ENCODE measurements around the gene SLC46A1.
A peak's percentile ranks its signal among the peaks of the same experiment; 100 is the strongest.

SLC46A1 gene

DNA sequence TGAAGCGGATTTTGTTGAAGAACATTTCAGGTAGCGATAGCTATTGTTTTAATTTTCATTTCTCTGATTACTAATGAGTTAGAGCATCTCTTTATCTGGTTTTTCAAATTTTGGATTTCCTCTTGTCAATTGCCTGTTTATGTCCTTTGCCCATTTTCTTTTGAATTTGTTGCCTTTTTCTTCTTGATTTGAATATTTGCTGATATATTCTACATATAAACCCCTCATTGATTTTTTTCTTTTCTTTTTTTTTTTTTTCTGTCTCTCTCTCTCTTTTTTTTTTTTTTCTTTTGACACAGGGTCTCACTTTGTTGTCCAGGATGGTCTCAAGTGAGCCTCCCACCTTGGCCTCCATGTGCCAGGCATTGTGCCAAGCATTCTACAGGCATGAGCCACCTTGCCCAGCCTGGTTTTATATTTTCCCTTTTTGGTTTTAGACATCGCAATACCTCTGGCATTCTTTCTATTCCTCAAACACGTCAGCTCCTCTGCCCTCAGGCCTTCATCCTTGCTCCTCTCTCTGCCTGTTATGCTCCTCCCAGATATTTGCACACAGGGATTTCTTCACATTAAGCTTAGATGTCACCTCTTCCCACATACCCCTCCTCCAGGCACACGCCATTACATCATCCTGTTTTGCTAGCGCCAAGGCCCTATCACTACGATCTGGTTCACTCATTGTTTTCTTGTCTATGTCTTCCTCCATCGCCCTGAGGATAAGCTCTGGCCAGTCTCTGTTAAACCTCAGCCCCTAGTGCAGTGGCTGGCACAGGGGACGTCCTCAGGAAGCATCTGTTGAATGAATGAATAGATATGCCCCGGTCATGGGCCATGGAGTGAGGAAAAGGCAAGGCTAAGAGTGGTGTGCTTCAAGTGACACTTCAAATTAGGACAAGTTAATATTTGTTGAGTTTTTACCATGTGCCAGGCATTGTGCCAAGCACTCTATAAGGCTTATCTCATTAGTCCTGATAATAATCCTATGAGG lies 25.9 kb downstream of the SLC46A1 start:
- no peak for DNase-seq

DNA sequence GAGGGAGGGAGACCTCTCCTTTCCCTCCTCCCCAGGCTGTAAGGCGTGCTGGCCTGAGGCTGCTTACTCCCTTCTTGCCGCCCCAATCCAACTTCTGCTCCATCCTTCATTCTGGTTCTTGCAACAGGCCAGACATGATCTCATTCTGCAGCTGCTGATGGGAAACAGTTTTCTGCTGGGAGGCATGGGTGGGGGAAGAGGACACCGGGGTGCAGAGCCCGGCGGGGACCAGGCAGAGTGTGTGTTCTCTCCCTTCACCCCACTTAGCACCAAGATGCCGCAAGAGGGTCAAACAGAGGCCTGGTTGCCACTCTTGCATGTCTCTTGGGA lies 33.1 kb downstream of the SLC46A1 start:
- no peak for DNase-seq

DNA sequence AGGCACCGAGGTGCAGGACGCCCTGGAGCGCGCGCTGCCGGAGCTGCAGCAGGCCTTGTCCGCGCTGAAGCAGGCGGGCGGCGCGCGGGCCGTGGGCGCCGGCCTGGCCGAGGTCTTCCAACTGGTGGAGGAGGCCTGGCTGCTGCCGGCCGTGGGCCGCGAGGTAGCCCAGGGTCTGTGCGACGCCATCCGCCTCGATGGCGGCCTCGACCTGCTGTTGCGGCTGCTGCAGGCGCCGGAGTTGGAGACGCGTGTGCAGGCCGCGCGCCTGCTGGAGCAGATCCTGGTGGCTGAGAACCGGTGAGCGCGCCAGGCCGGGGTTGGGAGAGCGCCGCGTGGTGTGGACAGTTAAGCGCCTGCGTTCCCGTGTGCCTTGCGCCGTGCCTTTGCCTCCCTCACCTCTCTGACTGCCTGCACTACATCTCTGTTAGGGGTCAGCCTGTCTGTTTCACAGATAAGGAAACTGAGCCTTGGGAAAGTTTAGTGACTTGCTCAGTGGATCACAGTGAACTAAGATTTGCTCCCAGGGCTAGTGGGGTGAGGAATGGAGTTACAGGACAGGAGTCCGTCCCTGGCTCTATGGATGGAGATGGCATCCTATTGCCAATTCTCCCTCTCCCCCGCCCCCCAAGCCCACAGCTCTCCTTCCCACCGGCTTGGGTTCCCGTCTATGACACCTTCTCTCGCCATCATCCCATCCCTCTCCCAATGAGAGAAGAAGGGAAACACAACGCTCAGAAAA lies 33.6 kb downstream of the SLC46A1 start:
- no peak for DNase-seq

DNA sequence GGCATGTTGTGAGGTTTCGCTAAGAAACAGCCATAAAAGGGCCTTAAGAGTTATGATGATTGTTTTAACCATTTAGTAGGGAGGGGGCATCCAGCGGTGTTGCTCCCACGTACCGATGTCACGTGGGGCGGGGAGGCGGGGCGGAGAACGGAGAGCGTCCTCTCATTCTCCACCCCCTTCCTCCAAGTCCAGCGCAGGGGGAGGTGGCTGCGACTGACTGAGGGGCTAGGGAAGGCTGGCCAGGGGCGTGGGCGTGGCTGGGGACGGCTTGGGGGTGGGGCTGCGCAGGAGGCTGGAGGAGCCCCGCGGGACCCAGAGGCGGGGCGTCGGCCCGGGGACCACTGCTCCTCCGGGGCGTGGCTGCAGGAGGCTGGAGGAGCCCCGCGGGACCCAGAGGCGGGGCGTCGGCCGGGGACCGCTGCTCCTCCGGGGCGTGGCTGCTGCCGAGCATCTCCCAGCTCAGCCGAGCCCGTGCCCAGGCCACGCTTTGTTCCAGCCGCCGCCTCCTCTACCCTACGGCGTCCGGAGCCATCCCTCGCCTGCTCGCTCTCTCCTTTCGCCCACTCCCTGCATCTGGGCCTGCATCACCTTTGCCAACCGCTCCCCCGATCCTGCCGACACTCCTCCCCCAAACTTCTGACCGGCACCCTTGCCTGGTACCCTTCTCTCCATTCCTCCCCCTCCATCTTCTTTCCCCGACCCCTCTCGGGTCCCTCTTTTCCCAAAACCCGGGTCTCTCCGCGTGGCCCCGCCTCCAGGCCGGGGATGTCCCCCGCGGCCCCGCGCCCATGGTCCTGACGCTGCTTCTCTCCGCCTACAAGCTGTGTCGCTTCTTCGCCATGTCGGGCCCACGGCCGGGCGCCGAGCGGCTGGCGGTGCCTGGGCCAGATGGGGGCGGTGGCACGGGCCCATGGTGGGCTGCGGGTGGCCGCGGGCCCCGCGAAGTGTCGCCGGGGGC lies 34.5 kb downstream of the SLC46A1 start, which contains the start of gene SARM1:
Gene SARM1, plus strand, starts transcription at position 450 of the 958 bp plus-strand sequence. Its CDS starts 339 bp downstream, at position 789.
- peak; percentile 89 to 91 for DNase-seq

DNA sequence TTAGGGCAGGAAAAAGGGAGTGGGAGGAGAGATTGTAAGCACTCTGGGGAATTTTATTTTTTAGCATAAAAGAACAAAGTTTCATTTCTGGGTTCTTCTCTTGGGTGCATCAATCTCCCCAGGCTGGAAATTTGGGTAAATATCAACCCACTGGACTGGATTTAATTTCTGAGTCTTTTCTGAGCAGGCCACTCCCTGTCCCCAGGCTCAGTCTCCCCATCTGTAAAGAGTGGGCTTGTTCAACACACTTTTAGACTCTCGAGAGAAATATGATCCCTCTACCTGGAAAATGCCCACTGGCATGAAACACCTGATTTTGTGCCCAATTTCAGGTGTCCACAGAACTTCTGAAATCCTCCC lies 35.3 kb downstream of the SLC46A1 start:
- DNase-seq, result no peak

DNA sequence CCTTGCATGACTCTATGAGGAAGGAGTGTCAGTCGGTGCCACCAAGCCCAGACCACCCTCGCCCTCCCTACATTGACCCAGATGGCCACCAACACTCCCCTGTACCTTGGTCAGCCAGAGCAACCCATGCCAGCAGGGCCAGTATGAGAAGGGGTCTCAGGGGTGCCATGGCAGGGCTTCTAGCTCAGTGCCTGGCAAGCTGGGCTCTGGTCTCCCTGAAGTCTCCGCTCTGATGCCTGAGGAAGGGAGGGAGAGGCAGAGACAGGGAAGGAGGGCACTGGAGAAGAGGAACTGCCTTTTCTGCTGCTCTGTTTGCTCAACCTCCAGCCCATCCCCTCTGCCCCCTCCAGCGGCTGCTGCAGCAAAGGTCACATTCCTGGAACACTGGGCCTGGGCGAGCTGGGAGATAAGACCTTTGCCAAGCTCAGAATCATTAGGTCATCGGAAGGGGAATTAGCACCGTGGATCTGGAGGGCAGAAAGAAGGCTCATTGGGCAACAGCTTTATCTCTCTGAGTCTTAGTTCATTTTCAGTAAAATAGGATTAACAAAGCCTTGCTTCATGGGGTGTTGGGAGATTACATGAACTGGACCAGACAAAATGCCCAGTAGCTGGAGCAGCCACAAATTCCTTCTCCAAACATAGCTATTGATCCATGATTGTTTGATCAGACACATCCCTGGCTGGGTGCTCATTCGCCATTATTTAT lies 35.8 kb downstream of the SLC46A1 start, which contains the start of gene VTN:
Gene VTN, minus strand, starts transcription at position 273 of the 709 bp plus-strand sequence. Its CDS starts 104 bp downstream, at position 169.
- no peak for DNase-seq

DNA sequence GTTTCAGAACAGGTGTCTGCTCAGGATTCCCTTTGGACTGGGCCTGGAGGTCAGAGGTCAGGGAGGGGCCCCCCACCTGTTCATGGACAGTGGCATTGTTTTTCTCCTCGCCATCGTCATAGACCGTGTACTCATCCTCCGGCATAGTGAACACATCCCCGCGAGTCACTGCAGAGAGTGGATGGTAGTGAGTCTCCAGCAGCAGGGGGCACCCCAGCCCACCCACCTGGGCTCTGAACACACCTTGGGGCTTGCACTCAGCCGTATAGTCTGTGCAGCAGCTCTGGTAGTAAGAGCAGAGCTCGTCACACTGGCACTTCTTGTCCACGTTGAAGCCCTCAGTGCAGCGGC lies 36.4 kb downstream of the SLC46A1 start:
- DNase-seq, result no peak

DNA sequence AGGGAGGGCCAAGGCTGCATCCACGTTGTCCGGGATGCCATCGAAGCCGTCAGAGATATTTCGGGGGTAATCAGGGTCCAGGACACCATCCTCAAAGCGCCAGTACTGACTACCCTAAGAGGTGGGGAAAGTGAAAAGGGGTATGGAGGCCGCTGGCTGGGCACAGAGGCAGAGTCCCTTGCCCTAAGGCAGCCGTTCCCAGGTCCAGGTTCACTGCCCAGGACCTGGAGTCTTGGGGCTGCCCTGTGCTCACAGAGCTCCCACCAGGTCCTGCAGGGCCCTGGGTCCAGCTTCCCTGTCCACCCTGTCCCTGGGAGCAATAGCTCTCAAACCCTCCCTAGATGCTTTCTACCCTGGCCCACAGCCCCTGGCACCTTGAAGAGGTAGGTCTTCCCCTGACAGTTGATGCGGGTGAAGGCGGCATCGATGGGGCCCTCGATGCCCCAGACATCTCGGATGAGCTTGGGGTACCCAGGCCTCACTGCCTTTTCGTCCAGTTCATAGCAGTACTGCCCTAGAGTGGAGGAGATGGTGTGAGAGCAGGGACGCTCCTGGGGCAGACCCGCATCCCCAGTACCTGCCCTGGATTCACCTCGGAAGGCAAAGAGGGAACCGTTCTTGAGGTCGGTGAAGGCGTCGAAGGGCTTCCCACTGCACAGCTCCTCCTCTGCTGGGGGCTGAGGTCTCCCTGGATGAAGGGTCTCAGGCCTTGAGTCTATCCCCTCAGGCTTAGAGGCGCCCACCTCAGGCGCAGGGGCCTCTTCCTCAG lies 36.9 kb downstream of the SLC46A1 start:
- DNase-seq, result no peak

DNA sequence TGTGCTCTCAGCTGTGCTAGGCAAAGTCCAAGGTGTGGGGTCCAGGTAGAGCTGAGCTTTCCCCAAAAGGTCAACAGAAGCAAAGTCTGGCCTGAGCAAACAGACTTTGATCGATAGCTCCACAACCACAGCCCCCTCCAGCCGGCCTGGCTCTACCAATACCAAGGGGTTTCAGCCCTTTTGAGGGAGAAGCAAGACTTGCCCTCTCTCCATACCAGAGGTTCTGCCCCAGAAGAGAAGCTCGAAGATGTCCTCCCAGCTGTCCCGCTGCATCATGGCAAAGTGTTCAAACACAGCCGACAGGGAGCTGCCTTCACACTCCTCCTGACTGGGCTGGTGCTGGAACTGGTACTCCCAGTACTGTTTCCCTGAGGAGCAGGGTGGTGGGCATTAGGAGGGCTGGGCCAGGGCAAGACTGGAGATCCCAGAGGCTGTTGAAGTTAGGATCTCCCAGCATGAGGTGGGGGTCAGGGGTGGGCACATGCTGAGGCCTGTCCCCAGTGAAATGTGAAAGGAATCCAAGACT lies 37.6 kb downstream of the SLC46A1 start:
- no peak for DNase-seq

DNA sequence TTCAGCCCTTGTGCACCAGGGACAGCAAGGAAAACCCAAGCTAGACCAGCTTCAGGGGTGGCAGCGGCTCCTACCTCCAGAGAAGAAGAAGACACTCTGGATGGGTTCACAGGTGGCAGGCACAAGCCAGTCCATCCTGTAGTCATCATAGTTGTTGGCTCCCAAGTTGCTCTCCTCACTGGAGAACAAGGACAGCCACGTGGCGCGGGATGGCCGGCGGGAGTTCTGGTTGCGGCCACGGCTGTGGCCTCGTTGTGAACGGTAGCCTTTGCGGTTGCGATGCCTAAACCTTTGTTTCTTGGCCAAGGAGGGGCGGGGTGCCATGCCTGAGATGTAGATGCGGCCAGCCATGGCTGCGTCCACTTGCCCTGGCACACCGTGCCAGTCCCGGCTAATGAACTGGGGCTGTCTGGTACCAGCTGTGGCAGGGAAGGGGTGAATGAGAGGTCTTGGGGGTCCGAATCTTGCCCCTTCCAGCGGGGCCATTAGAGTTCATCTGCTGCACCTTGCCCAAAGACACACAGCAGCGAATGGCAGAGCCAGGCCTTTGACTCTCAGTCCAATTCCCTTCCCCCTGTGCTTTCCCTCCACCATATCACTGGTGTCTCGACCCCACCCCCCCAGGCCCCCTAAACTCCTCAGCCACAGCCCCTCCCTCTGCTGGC lies 38.2 kb downstream of the SLC46A1 start:
- DNase-seq, result no peak

DNA sequence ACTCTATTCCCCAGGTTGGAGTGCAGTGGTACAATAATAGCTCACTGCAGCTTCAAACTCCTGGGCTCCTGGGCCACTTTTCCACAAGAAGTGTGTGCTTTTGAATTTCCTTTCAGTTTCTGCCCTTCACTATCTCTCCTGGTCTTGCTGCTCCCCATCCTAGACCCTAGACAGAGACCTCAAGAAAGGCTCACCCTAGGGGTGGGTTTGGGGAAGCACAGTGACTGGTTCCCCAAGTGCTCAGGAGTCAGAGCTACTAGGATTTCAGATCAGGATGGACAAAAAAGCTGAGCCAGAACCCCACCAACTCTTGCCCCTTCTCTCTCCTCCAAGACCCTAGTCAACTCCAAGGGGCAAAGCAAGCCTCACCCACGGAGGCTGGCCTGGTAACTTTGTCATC lies 39.4 kb downstream of the SLC46A1 start:
- DNase-seq, result no peak

DNA sequence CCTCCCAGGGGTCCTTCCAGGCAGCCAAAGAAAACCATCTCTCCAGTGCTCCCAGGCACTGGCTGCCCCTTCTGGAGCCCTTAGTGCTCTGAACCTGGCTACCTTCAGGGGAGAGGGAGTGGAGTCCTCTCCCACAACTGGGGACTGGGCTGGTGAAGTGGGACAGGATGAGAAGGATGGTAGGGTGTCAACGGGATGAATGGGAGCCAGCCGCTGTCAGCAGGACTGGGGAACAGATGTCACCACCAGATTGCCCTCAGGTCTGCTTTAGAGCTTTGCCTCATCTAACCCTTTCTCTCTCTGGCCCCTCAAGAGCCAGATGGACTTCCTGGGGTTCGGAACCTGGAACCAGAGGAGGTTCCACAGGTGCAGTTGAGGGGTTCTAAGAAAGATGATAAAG lies 40.5 kb downstream of the SLC46A1 start:
- DNase-seq, result no peak

DNA sequence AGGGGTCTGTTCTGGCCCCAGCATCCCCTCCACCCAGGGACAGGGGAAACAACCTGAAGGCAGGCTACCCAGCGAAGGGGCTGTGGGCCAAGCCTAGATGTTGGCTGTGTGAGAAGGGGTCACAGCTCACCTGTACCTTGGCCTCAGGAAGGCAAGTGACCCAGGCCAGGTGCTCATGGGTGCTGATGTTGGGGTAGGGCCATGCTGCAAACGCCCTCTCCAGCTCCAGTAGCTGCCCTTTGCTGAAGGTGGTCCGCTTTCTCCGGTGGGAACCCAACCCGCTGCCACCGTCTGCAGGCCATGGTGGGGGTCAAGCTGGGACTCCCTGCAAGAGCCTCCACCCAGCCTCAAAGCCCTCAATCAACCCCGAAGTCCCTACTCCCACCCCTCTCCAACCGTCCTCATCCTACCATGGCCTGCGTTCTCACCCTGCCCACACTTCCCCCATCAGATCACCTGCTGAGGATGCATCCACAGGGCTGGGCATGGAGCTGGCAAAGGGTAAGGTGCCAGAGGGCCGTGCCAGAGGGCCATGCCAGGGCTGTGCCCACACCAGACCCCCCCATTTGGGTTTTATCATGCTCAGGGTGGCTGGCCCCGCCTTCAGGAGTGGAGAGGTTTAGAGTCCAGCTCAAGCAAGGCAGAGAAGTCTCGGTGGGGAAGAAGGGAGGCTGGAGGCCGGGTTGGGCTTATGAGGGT lies 41.2 kb downstream of the SLC46A1 start, which contains the start of gene SEBOX:
Gene SEBOX, minus strand, starts transcription at position 535 of the 699 bp plus-strand sequence. Its CDS starts 48 bp downstream, at position 487.
- DNase-seq, result no peak

DNA sequence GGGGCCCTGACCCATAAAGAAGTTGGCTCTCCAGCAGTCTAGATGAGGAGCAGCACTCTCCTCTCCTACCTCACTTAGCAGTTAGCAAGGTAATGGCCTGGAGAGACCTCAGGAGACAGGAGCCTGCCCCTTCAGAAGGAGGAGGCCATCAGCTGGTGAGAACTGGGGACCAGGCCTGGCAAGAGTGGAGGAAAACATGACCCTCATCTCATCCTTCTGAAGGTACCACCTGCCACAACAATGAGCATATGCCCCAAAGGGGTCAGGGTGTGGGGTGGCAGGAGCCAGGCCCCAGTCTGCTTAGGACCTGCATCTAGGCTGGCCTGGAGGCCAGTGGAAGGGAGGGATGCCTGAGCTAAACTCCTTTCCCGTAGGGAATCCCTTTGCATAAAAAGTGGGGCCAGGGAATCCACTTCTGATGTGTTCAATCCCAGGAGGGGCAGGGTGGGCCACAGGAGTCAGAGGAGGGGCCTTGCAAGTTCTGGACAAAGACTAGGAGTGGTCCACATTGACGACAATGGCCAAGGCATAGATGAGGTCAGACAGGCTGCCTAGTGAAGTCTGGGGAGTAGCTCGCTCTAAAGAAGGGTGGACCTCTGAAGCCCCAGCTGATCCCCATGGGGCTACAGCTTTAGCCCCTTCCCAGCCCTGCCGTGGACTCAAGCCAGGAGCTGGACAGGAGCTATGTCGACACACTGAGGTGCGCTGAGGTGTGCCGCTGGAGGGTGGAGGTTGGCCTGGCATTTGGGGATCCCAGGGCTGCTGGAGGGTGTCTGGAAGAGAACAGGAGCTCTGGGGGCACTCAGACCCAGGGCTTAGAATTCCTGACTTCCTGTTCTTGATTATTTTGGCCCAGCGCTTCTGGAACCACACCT lies 42.0 kb downstream of the SLC46A1 start:
- no peak for DNase-seq

DNA sequence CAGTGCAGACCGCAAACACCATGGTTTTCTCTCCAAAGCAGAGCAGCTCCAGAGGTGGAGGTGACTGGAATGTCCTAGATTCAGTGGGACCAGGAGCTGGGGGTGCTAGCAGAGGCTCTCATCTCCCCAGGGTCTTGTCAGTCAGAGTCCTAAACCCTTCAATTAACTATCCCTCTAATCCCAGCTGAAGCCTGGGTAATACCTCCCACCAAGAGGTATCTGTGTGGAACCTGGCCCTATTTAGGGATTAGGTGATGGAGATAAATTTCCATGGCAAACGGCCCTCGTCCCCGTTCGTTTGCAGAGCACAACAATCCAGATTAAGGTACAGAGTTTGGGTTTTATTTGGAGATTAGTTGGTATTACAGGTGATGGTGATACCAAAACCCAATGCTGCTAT lies 42.8 kb downstream of the SLC46A1 start:
- DNase-seq, result no peak

DNA sequence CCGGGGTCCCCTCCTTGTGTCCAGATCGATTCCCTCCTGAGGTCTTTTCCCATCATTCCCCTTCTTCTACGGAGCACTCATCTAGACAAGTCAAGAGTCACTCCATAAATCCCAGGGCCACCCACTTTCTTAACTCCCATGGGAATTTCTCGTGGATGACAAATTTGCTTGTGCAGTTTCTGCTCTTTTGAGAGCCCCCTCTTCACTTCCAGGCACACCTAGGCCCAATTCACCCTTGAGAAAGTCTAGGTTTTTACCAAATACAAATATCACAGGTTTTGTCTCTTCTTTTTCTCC lies 48.2 kb downstream of the SLC46A1 start:
- DNase-seq, result no peak

DNA sequence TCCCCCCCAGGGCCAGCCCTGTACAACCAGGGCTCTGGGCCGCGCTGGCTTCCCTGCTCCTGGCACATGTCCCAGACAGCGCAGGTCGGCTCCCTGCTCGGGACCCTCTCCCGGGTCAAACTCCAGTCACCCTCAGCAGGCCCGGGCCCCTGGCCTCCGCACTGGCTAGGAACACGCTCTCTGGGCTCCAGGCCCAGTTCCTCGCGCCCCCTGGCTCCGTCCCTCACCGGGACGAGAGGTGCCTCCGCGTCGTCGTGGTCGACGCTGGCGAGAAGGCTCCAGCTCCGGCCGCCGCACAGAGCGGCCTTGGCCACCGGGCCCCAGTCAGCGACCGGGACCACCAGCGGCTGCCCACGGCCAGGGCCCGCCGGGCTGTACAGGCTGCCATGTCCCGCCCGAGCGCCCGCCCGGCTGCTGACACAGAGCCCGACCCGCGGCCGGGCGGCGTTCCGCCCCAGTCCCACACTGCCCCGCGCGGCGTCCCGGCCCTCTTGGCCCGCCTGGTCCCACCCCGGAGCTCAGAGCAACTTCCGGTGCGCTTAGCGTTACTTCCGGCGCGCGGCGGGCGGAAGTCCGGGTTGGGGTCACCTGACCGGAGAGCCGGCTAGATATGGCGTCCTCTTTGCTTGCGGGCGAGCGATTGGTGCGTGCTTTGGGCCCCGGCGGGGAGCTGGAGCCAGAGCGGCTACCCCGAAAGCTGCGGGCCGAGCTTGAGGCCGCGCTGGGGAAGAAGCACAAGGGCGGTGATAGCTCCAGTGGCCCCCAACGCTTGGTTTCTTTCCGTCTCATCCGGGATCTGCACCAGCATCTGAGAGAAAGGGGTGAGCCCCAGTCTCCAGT lies 48.7 kb downstream of the SLC46A1 start, which contains the start of gene POLDIP2:
Gene POLDIP2, minus strand, starts transcription at position 467 of the 840 bp plus-strand sequence. Its CDS starts 79 bp downstream, at position 388.
- DNase-seq, result peak; percentile 96

DNA sequence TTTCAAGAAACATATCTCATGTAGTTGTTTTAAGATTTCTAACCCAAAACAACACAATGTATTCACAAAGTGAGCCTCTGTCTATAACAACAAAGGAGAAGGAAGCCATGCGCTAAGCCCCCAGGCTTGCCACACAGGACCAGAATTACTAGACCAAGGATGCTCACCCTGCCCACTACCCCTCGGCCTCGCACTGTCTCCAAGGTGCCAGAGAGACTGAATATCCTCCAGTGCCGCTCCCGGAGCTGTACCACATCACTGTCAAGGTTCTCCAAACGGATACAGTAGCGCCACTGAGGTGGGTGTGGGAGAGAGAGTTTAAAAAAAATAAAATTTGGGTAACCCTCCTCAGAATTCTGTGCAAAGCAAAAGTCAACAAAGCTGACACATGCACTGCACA lies 55.7 kb downstream of the SLC46A1 start:
- DNase-seq, result no peak

Measured in CD4-positive, alpha-beta T cell treated with Interleukin-4 for 1 hour (primary cell).